Stimulated activated naive CD8-positive, alpha-beta T cell treated with anti-CD3 and anti-CD28 coated beads, Interleukin-15, amount 100 ng/mL, for 72 hours (primary cell): ENCODE data around the gene CDK19.

ENCODE experiments used
- ATAC-seq: fragments of 150-1000 bp; cut with Tn5 transposase; 2 replicates; pipeline ENCODE4 v1.10.0; 2021; ENCODE audit warnings: mild to moderate bottlenecking, moderate library complexity
- DNase-seq, 2 donors: peaks; one replicate each; pipeline ENCODE4 v3.0.0; 2021 to 2022
- H3K27ac Mint-ChIP-seq, 2 donors: one replicate each; pipeline ENCODE4 v1.8.0; 2022; ENCODE audit warnings: mild to moderate bottlenecking in 2 of 2, mixed read lengths in 2 of 2, moderate library complexity in 2 of 2
- H3K27me3 Mint-ChIP-seq: one replicate; pipeline ENCODE4 v1.8.0; 2022; ENCODE audit warnings: mixed read lengths
- H3K4me1 Mint-ChIP-seq: one replicate; pipeline ENCODE4 v1.8.0; 2022; ENCODE audit warnings: mild to moderate bottlenecking, mixed read lengths
- H3K4me3 Mint-ChIP-seq, 2 donors: one replicate each; pipeline ENCODE4 v1.8.0; 2022; ENCODE audit warnings: mild to moderate bottlenecking in 2 of 2, mixed read lengths in 2 of 2, moderate library complexity in 1 of 2
- H3K9me3 Mint-ChIP-seq, 2 donors: one replicate each; pipeline ENCODE4 v1.8.0; 2022; ENCODE audit warnings: mixed read lengths in 2 of 2

CDK19 gene

DNA sequence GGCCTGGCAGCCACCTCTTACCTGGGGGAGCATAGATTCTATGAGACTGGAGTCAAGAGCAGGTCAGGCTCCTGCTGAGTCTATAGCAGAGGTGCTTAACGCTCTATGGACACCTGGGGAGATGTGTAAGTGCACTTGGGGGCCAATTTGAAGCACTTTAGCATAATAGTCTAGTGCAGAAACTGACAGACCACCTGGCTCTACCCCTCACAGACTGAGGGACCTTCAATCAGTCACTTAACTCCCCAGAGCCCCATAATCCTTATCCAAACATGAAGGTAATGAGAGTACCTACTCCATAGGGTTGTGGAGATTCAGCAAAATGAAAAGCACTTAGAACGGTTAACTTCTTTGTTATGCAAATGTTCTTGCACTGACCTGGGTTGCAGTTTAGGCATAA is 251.6 kb downstream of the CDK19 start:
- ATAC-seq: no peak
- DNase-seq: no peak
- H3K4me3 Mint-ChIP-seq: no peak overlapping the region
- peaks cover 11 to 12% of the 10 kb centered on the region in 2 donors for H3K9me3 Mint-ChIP-seq
- H3K27ac Mint-ChIP-seq: no peak overlapping the region
- no peaks in the 10 kb centered on the region for H3K27me3 Mint-ChIP-seq
- peaks cover 12% of the 10 kb centered on the region for H3K4me1 Mint-ChIP-seq

DNA sequence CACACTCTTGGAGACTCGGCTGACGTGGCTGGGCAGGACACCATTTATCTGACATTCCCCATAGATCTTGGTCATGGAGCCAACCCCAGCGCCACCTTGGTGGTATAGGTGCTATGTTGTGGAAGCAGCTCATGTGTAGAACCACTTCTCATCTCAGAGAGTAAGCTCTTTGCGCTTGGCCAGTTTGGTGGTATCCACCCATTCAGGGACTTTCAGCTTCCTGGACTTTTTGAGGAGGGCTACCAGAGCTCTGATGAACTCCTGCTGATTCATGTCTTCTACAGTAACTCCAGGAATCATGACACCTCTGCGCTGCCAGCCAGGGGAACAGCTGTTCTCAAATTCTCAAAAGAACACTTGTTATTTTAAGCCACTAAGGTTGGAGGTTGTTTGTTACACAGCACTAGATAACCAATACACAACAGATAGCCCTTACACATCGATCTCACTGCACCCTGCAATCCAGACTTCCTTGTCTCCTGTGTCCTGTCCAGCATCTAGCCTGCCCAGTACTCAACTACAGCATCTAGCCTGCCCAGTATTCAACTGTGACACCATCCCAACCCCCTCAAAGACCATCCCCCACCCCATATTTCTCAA is 252.9 kb downstream of the CDK19 start:
- Mint-ChIP-seq H3K4me1 (peaks cover 12% of the 10 kb centered on the region), H3K4me3 (no peak overlapping the region), H3K27me3 (no peaks in the 10 kb centered on the region), H3K27ac (no peak overlapping the region), H3K9me3 (peaks cover 11 to 12% of the 10 kb centered on the region in 2 donors)
- ATAC-seq (no peak), DNase-seq (no peak)

DNA sequence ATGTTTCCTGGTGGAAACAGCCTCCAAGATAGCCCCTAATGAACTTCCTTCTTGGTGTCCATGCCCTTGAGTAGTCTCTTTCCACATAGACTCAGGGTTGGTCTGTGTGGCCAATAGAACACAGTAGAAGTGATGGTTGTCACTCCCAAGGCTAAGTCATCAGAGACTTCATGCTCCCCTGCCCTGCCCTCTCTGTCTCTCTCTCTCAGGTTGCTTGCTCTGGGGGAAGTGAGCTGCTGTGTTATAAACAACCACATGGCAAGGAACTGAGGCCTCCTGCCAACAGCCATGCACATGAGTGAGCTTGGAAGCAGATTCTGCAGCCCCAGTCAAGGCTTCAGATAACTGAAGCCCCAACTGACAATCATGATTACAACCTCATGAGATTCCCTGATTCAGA is 253.6 kb downstream of the CDK19 start:
- no peak for ATAC-seq
- Mint-ChIP-seq H3K4me3 (no peak overlapping the region), H3K4me1 (peaks cover 12% of the 10 kb centered on the region), H3K27ac (no peak overlapping the region), H3K9me3 (peaks cover 11 to 12% of the 10 kb centered on the region in 2 donors), H3K27me3 (no peaks in the 10 kb centered on the region)
- no peak for DNase-seq

DNA sequence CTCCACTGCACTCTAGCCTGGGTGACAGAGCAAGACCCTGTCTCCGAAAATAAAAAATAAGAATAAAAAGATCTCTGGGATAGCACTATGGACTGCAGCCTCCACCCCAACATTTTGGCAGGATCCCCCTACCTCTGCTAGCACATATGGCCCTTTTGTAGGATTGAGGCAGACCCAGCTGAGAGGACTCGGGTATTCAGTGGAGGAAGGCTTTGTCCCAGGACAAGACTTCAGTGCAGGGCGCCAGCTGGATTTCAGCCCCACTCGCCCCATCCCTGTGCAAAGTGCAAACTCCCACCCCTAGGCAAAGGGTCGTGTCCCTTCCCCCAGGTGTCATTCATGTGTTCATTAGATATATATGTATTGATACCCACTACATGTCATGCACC is 254.3 kb downstream of the CDK19 start:
- ATAC-seq (no peak), DNase-seq (no peak)
- no peaks in the 10 kb centered on the region for H3K27me3 Mint-ChIP-seq
- peaks cover 12% of the 10 kb centered on the region for H3K4me1 Mint-ChIP-seq
- peaks cover 11 to 12% of the 10 kb centered on the region in 2 donors for H3K9me3 Mint-ChIP-seq
- H3K4me3 Mint-ChIP-seq: no peak overlapping the region
- no peak overlapping the region for H3K27ac Mint-ChIP-seq

DNA sequence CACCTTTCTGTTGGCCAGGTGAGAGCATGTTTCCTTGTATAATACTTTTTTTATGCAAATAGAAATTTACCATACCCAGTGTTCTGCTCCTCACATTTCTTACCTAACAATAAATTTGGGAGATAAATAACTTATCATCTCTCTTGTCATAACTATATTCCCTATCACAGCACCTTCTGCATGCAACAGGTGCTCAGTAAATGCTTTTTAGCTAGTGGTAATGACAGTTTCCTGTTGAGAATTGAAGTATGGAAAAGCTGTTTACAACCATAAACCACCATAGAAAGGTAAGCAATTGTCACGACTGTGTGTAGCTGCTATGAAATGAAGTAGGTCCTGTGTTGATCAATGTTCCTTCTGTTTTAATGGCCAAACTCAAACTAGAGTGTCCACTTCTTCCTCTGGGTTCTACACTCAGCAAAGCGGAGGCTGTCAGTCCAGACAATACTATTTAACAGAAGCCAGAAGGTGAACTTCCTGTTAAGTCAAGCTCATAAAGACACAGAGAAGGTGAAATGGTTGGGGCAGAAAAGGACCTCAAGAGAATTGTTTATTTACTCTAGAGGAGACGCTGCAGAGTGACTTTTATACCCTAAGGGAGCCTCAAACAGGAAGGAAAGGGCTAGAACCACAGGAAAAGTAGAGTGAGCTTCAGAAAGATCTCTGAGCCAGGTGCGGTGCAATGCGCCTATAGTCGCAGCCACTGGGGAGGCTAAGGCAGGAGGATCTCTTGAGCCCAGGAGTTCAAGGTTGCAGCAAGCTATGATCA is 254.8 kb downstream of the CDK19 start:
- H3K9me3 Mint-ChIP-seq: peaks cover 11 to 12% of the 10 kb centered on the region in 2 donors
- DNase-seq: no peak
- no peaks in the 10 kb centered on the region for H3K27me3 Mint-ChIP-seq
- peak; percentile 39 for ATAC-seq
- H3K4me1 Mint-ChIP-seq: peaks cover 12% of the 10 kb centered on the region
- no peak overlapping the region for H3K27ac Mint-ChIP-seq
- H3K4me3 Mint-ChIP-seq: no peak overlapping the region
